Osteocyte (in vitro differentiated cells): ENCODE data around the gene IMPDH1. TPM values are rescaled to one million over a fixed set of nuclear protein-coding genes. Genes with fewer than 3 reads are reported as not detected.

Experiments
- DNase-seq: peaks from one replicate; pipeline ENCODE4 v3.0.0; 2021; ENCODE audit warnings: mixed read lengths; ENCODE audit not compliant: unreplicated experiment; ENCODE audit errors: extremely low spot score
- H3K27ac Mint-ChIP-seq: one replicate; pipeline ENCODE4 v1.8.0; 2021; ENCODE audit warnings: mild to moderate bottlenecking, mixed read lengths; ENCODE audit not compliant: unreplicated experiment
- H3K27me3 Mint-ChIP-seq: one replicate; pipeline ENCODE4 v1.8.0; 2021; ENCODE audit warnings: mixed read lengths; ENCODE audit not compliant: unreplicated experiment
- H3K36me3 Mint-ChIP-seq: one replicate; pipeline ENCODE4 v1.8.0; 2021; ENCODE audit warnings: mixed read lengths; ENCODE audit not compliant: unreplicated experiment
- H3K4me1 Mint-ChIP-seq: one replicate; pipeline ENCODE4 v1.8.0; 2021; ENCODE audit warnings: mixed read lengths; ENCODE audit not compliant: unreplicated experiment
- H3K4me3 Mint-ChIP-seq: one replicate; pipeline ENCODE4 v1.8.0; 2021; ENCODE audit warnings: mild to moderate bottlenecking, moderate library complexity, mixed read lengths; ENCODE audit not compliant: unreplicated experiment
- H3K9me3 Mint-ChIP-seq: one replicate; pipeline ENCODE4 v1.8.0; 2021; ENCODE audit warnings: mixed read lengths; ENCODE audit not compliant: unreplicated experiment
- CTCF ChIP-seq: fragments of 200-600 bp; sonication (generic); IDR thresholded peaks from 2 replicates; pipeline ENCODE4 v1.5.0; 2021; ENCODE audit warnings: antibody characterized with exemption, mild to moderate bottlenecking, moderate library complexity
- total RNA-seq: library from RNA; stranded (reverse); gene quantifications from 2 replicates; pipeline ENCODE4 v1.2.1, GENCODE V29; 2021

IMPDH1 gene
- total RNA-seq, 1 donor from 2014 or later: 33.5 TPM

GRCh38 chr7:128402356-128402755, 7.4 kb downstream of the IMPDH1 start:
- no peaks in the 10 kb centered on the region for H3K27me3 Mint-ChIP-seq
- H3K9me3 Mint-ChIP-seq: no peaks in the 10 kb centered on the region
- DNase-seq: no peak
- peaks cover 16% of the 10 kb centered on the region for H3K4me1 Mint-ChIP-seq
- no peak for TF ChIP-seq CTCF
- peaks cover 15% of the 10 kb centered on the region for H3K36me3 Mint-ChIP-seq
- no peak overlapping the region for H3K4me3 Mint-ChIP-seq
- H3K27ac Mint-ChIP-seq: no peak overlapping the region

GRCh38 chr7:128400566-128400965, 9.2 kb downstream of the IMPDH1 start:
- H3K36me3 Mint-ChIP-seq: peaks cover 25% of the 10 kb centered on the region
- H3K4me3 Mint-ChIP-seq: no peak overlapping the region
- peaks cover 16% of the 10 kb centered on the region for H3K4me1 Mint-ChIP-seq
- no peak overlapping the region for H3K27ac Mint-ChIP-seq
- DNase-seq: no peak
- no peak for TF ChIP-seq CTCF
- H3K27me3 Mint-ChIP-seq: no peaks in the 10 kb centered on the region
- H3K9me3 Mint-ChIP-seq: no peaks in the 10 kb centered on the region

- no peaks in the 10 kb centered on the region for H3K27me3 Mint-ChIP-seq
- H3K9me3 Mint-ChIP-seq: no peaks in the 10 kb centered on the region
- H3K36me3 Mint-ChIP-seq: peaks cover 25% of the 10 kb centered on the region
- no peak for DNase-seq
- peaks cover 13% of the 10 kb centered on the region for H3K4me1 Mint-ChIP-seq
- no peak overlapping the region for H3K27ac Mint-ChIP-seq
- no peak overlapping the region for H3K4me3 Mint-ChIP-seq
- TF ChIP-seq CTCF: no peak
Observed at GRCh38 chr7:128399991-128400390, 9.8 kb downstream of the IMPDH1 start.

GRCh38 chr7:128398841-128399135, 11.0 kb downstream of the IMPDH1 start:
- no peak overlapping the region for H3K27ac Mint-ChIP-seq
- no peaks in the 10 kb centered on the region for H3K27me3 Mint-ChIP-seq
- H3K36me3 Mint-ChIP-seq: peaks cover 25% of the 10 kb centered on the region
- no peak overlapping the region for H3K4me3 Mint-ChIP-seq
- H3K4me1 Mint-ChIP-seq: peaks cover 1% of the 10 kb centered on the region
- peak; percentile 3 for TF ChIP-seq CTCF
- no peak for DNase-seq
- no peaks in the 10 kb centered on the region for H3K9me3 Mint-ChIP-seq

GRCh38 chr7:128398016-128398840, 11.6 kb downstream of the IMPDH1 start:
- Mint-ChIP-seq H3K27ac (no peak overlapping the region), H3K9me3 (no peaks in the 10 kb centered on the region), H3K4me1 (no peaks in the 10 kb centered on the region), H3K27me3 (no peaks in the 10 kb centered on the region), H3K36me3 (peaks cover 25% of the 10 kb centered on the region), H3K4me3 (no peak overlapping the region)
- TF ChIP-seq CTCF: peak; percentile 84
- no peak for DNase-seq
